Ovary (tissue), 3 donors: ENCODE results near the gene TAF11.

ENCODE experiments used
- EP300 ChIP-seq: sonication (generic); formaldehyde crosslinking; IDR thresholded peaks from one replicate; pipeline ENCODE4 v1.6.1; 2017; ENCODE audit warnings: antibody characterized with exemption
- POLR2A ChIP-seq: fragments of 450-650 bp; IDR thresholded peaks from one replicate; pipeline ENCODE4 v1.6.1; 2017; ENCODE audit warnings: antibody characterized with exemption, mild to moderate bottlenecking, moderate library complexity
- TF ChIP-seq, protein P1 (sequence below), 3 donors: fragments of 450-650 bp in 2 of 3; fragments of 200-600 bp in 1 of 3; IDR thresholded peaks; one replicate each; pipeline versions ENCODE4 v1.5.1 to v1.8.0; 2016 to 2022; ENCODE audit warnings: antibody characterized with exemption in 3 of 3, mild to moderate bottlenecking in 1 of 3
- donor health status: DM: no; HTN: no; CAD: no.

DNA sequence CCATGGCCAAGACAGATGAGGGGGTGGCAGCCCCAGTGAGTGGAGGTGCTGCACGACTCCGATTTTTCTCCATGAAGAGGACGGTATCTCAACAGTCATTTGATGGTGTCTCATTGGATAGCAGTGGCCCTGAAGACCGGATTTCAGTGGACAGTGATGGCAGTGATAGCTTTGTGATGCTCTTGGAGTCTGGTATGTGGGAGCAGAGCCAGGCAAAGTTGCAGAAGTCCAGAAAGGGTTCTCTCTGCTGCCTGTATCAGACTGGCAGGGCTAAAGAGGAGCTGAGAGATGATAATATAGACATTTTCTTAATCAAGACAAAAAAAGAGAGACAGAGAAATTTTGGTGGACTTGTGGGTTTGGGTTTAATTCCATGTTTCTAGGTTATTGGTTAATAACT lies 23.8 kb downstream of the TAF11 start:
- TF ChIP-seq, protein P1, sequence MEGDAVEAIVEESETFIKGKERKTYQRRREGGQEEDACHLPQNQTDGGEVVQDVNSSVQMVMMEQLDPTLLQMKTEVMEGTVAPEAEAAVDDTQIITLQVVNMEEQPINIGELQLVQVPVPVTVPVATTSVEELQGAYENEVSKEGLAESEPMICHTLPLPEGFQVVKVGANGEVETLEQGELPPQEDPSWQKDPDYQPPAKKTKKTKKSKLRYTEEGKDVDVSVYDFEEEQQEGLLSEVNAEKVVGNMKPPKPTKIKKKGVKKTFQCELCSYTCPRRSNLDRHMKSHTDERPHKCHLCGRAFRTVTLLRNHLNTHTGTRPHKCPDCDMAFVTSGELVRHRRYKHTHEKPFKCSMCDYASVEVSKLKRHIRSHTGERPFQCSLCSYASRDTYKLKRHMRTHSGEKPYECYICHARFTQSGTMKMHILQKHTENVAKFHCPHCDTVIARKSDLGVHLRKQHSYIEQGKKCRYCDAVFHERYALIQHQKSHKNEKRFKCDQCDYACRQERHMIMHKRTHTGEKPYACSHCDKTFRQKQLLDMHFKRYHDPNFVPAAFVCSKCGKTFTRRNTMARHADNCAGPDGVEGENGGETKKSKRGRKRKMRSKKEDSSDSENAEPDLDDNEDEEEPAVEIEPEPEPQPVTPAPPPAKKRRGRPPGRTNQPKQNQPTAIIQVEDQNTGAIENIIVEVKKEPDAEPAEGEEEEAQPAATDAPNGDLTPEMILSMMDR (IDR thresholded peaks at IDR 0.05), result no peak
- TF ChIP-seq POLR2A, result no peak
- no peak for TF ChIP-seq EP300
